Measurements from ENCODE around the gene ARHGAP6.

Gene ARHGAP6

GRCh38 chrX:11666952-11667685 is 1.4 kb upstream of the ARHGAP6 start:
- ATAC-seq (replicated peaks) (no peak), DNase-seq (no peak)
- peaks cover 0 to 1% of the 10 kb centered on the region in 2 donors for H3K4me1 Mint-ChIP-seq (ENCODE audit: low read depth in 2 of 2)
- no peak overlapping the region for H3K27ac Mint-ChIP-seq
- no peaks in the 10 kb centered on the region for H3K9me3 Mint-ChIP-seq
- peaks cover 29 to 56% of the 10 kb centered on the region in 2 donors for H3K27me3 Mint-ChIP-seq
- no peak overlapping the region for H3K4me3 Mint-ChIP-seq
- H3K36me3 Mint-ChIP-seq (ENCODE audit: insufficient read depth): no peaks in the 10 kb centered on the region

GRCh38 chrX:11666164-11666563 is 444 bp upstream of the ARHGAP6 start:
- Mint-ChIP-seq H3K4me1 (ENCODE audit: low read depth in 2 of 2) (peaks cover 0 to 1% of the 10 kb centered on the region in 2 donors), H3K4me3 (peak overlapping the region in 1 of 2 donors; percentile 35), H3K36me3 (ENCODE audit: insufficient read depth) (no peaks in the 10 kb centered on the region), H3K9me3 (no peaks in the 10 kb centered on the region), H3K27me3 (peaks cover 25 to 63% of the 10 kb centered on the region in 2 donors), H3K27ac (no peak overlapping the region)
- ATAC-seq (replicated peaks) (no peak), DNase-seq (no peak)

- ATAC-seq (replicated peaks): no peak
- Mint-ChIP-seq H3K4me1 (ENCODE audit: low read depth in 2 of 2) (peaks cover 0 to 1% of the 10 kb centered on the region in 2 donors), H3K9me3 (no peaks in the 10 kb centered on the region), H3K27me3 (peaks cover 29 to 76% of the 10 kb centered on the region in 2 donors), H3K36me3 (ENCODE audit: insufficient read depth) (no peaks in the 10 kb centered on the region), H3K27ac (no peak overlapping the region), H3K4me3 (peak overlapping the region in 1 of 2 donors; percentile 27)
- no peak for DNase-seq
These were observed 1.2 kb downstream of the ARHGAP6 start for GRCh38 chrX:11664211-11665167.

- peak overlapping the region in 1 of 2 donors; percentile 27 for H3K4me3 Mint-ChIP-seq
- no peaks in the 10 kb centered on the region for H3K36me3 Mint-ChIP-seq (ENCODE audit: insufficient read depth)
- ATAC-seq (replicated peaks): no peak
- peaks cover 30 to 71% of the 10 kb centered on the region in 2 donors for H3K27me3 Mint-ChIP-seq
- H3K4me1 Mint-ChIP-seq (ENCODE audit: low read depth in 2 of 2): peaks cover 0 to 1% of the 10 kb centered on the region in 2 donors
- DNase-seq: no peak
- no peaks in the 10 kb centered on the region for H3K9me3 Mint-ChIP-seq
- H3K27ac Mint-ChIP-seq: no peak overlapping the region
These were observed 1.9 kb downstream of the ARHGAP6 start for GRCh38 chrX:11663875-11664210.

DNA sequence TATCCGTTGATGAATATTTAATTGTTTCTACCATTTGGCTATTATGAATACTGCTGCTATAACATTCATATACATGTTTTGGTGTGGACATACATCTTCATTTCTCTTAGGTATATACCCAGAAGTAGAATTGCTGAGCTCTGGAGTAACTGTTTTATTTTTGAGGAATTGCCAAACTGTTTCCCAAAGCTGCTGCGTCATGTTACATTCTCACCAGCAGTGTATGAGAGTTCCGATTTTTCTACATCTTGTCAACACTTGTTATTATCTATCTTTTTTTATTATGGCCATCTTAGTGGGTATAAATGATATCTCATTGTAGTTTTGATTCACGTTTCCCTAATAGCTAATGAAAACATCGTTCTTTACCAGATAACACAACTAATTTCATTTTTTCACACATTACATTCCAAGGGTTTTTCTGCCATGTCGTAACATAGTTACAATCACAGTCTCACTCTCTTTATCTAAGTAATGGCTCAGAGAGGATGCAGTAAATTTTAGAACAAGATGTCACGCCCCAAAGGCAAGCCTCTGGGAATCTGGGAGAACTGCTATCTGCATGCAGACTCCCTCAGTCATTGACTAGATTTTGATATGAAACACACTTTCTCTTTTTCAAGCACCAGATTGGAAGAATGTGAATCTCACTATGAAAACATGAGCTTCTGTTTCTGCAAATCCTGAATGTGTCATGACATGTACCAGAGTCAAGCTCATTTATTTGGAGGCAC is 10.3 kb downstream of the ARHGAP6 start:
- ATAC-seq (replicated peaks) (no peak), DNase-seq (no peak)
- H3K36me3 Mint-ChIP-seq (ENCODE audit: insufficient read depth): no peaks in the 10 kb centered on the region
- H3K27ac Mint-ChIP-seq: no peak overlapping the region
- H3K4me3 Mint-ChIP-seq: no peak overlapping the region
- H3K4me1 Mint-ChIP-seq (ENCODE audit: low read depth in 2 of 2): no peaks in the 10 kb centered on the region
- peaks cover 26 to 32% of the 10 kb centered on the region in 2 donors for H3K27me3 Mint-ChIP-seq
- H3K9me3 Mint-ChIP-seq: no peaks in the 10 kb centered on the region

DNA sequence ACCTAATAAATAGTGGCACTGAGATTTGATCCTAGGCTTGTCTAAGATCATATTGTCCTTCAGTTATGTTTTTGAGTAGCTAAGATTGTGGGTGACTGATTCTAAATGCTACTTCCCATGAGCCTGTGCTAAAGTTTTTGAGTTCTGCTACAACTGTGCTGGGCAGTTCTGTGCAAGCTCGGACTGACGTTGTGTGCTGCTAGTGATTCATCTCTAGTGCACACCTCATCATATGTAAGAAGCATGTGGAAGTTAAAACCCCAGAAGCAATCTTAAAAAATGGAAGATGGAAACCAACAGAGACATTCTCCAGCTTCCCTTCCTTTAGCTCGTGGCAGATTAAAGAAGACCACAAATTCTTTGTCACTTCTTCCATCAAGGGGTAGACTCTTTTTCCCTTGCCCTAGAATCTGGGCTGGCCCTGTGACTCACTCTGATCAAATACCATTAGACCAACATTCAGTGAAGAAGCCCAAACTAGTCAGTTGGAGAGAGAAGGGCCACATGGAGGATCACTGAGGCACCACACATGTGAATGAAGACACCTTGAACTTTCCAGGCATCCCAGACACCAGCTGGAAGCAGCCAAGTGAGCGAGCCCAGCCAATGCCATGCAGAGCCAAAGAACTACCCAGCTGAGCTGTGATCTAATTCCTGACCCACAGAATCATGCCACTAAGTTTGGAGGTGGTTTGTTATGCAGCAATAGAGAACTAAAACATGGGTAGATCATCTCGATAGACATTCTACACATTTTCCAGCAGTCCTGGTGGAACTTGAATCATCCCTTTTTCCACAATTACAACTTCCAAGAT is 16.8 kb downstream of the ARHGAP6 start:
- Mint-ChIP-seq H3K27me3 (peaks cover 0 to under 1% of the 10 kb centered on the region in 2 donors), H3K4me1 (ENCODE audit: low read depth in 2 of 2) (no peaks in the 10 kb centered on the region), H3K36me3 (ENCODE audit: insufficient read depth) (no peaks in the 10 kb centered on the region), H3K27ac (no peak overlapping the region), H3K9me3 (no peaks in the 10 kb centered on the region), H3K4me3 (no peak overlapping the region)
- DNase-seq (no peak), ATAC-seq (replicated peaks) (no peak)

DNA sequence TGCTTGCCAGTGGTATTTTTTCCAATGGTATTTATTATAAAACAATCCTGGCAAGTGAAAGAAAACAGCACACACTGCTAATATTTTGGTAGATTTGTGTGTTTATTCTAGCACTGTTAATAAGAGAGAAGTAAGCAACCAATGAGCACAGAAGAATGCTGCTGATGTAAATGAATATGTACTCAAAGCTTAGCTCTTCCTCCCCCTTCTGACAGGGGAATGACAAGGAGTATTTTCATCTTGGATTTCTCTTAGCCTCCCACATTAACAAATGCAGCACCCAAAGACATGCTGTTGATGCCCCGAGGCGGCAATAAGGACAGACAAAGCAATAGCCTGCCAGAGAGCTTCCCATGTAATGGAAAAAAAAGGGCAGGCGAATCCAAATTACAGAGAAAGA is 18.6 kb downstream of the ARHGAP6 start:
- no peak for ATAC-seq (replicated peaks)

DNA sequence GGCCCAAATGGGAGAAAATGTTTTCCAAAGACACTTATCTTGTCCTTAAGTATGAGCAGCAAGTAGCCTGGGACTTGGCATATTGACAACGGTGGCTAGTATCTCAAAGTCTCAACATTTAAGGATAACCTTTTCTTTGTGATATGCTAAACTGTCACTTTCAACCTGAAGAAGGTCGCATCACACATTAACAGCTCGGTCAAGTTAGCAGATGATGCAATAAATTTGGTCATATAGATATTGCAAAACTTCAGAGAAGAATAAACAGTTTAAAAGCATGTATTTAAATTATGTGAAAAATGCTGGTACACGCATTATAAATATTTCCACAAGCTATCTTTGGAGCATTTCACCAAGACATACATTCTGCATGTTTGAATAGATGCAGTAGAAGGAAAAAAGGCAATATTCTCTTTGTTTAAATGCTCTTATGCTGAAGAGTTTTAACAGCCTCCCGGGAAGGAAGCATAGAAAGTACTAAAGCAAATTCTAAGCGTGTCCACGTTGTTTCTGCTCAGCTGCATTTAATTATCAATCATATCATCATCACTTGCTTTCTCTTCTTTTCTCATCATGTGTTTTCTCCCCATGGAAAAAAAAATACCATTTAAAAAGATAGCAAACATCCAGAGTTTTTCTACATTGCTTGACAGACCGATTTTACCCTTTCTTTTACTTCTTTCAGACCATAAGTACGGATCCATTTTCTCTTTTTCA is 24.2 kb downstream of the ARHGAP6 start:
- ATAC-seq (replicated peaks): no peak
- H3K36me3 Mint-ChIP-seq (ENCODE audit: insufficient read depth): no peaks in the 10 kb centered on the region
- H3K4me3 Mint-ChIP-seq: no peak overlapping the region
- peaks cover 0 to 5% of the 10 kb centered on the region in 2 donors for H3K27me3 Mint-ChIP-seq
- H3K9me3 Mint-ChIP-seq: no peaks in the 10 kb centered on the region
- DNase-seq: no peak
- no peak overlapping the region for H3K27ac Mint-ChIP-seq
- H3K4me1 Mint-ChIP-seq (ENCODE audit: low read depth in 2 of 2): no peaks in the 10 kb centered on the region

More for the DNA sequence above, 18.6 kb downstream of the ARHGAP6 start:
- Mint-ChIP-seq H3K4me1 (ENCODE audit: low read depth in 2 of 2) (no peaks in the 10 kb centered on the region), H3K36me3 (ENCODE audit: insufficient read depth) (no peaks in the 10 kb centered on the region), H3K9me3 (no peaks in the 10 kb centered on the region), H3K4me3 (no peak overlapping the region), H3K27me3 (peaks cover 0 to 5% of the 10 kb centered on the region in 2 donors), H3K27ac (no peak overlapping the region)
- DNase-seq: no peak

DNA sequence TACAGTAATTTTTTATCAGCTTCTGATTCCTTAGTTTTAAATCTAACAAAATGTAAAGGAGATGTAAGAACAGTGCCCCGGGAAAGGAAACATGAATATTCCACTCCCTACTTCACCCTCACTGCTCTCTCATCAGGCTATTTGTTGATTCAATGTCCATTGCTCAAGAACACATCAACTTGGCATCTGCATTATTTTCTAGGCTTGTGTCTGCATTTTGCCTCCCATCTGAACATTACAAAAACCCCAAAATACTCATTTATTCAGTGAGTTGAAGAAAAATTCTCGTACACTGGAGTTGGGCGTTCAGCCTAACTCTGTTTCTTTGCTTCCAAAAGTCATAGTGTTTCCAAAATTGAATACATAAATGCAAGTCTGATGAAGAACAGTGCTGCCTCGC is 25.6 kb downstream of the ARHGAP6 start:
- Mint-ChIP-seq H3K36me3 (ENCODE audit: insufficient read depth) (no peaks in the 10 kb centered on the region), H3K4me1 (ENCODE audit: low read depth in 2 of 2) (no peaks in the 10 kb centered on the region), H3K27ac (no peak overlapping the region), H3K27me3 (peaks cover 0 to 5% of the 10 kb centered on the region in 2 donors), H3K4me3 (no peak overlapping the region), H3K9me3 (no peaks in the 10 kb centered on the region)
- ATAC-seq (replicated peaks) (no peak), DNase-seq (no peak)

DNA sequence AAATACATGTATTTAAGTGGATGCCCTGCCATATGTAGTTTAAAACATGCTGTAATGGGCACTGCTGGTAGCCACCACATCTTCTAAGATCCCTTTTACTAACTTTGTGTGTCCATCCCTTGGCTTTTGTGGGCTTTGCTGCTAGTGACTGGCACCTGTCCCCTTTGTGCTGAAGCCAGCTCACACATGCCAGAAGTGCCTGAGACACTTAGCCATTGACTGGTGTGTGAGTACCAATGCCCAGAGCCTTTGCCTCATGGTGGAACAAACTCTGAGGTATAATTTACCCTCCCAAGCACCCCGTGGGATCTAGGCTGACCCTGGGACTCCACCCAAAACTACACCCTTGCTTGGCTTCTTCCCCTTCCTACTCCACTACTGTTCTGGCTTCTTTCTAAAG is 33.0 kb downstream of the ARHGAP6 start:
- no peaks in the 10 kb centered on the region for H3K36me3 Mint-ChIP-seq (ENCODE audit: insufficient read depth)
- H3K4me3 Mint-ChIP-seq: no peak overlapping the region
- no peaks in the 10 kb centered on the region for H3K9me3 Mint-ChIP-seq
- ATAC-seq (replicated peaks) (no peak), DNase-seq (no peak)
- no peaks in the 10 kb centered on the region for H3K4me1 Mint-ChIP-seq (ENCODE audit: low read depth in 2 of 2)
- H3K27ac Mint-ChIP-seq: no peak overlapping the region
- peaks cover 12 to 16% of the 10 kb centered on the region in 2 donors for H3K27me3 Mint-ChIP-seq

DNA sequence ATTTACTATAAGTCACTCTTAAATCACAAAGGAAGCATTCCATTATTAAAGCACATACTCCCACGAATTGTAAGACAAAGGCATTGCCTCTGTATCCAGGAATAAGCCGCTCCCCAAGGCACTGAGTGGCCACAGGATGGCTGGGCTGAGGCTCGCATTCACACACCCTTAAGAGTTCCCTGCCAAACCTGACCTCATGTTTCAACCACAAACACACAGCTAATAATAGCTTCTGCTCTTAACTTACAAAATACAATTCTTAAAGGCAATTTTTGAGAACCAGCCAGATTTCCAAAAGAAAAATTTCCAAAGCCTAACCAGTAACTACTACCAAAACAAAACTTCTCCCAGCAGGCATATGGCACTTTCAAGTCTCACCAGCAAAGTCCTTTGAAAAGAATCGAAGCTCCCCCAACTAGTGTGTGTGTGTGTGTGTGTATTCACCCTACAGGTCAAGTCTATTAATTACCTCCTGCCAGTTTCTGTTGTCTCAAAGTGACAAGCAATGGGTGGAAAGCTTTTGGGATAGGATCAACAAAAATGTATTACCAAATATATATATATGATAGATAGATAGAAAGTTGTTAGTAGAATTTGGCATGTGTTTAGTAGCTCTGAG is 36.0 kb downstream of the ARHGAP6 start:
- no peaks in the 10 kb centered on the region for H3K36me3 Mint-ChIP-seq (ENCODE audit: insufficient read depth)
- ATAC-seq (replicated peaks) (no peak), DNase-seq (no peak)
- H3K27ac Mint-ChIP-seq: no peak overlapping the region
- peaks cover 12 to 16% of the 10 kb centered on the region in 2 donors for H3K27me3 Mint-ChIP-seq
- no peaks in the 10 kb centered on the region for H3K9me3 Mint-ChIP-seq
- no peaks in the 10 kb centered on the region for H3K4me1 Mint-ChIP-seq (ENCODE audit: low read depth in 2 of 2)
- no peak overlapping the region for H3K4me3 Mint-ChIP-seq

DNA sequence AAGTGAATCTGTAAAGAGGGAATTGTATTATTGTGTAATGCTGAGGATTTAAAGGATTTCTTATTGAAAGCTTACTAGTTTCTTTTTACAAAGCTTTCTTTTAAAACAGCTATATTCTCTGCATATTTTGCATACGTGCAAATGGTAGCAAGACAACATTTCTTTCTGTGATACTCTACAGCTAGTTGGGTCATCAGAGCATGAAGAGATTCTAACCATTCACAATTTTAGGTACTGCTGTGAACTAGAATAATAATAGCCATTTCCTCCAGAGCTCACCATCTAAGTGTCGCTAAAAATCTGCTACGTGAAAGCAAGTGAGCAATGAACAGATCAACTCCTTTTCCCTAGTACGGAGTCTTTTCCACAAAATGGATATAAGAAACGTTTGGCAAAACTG is 37.3 kb downstream of the ARHGAP6 start:
- H3K4me1 Mint-ChIP-seq (ENCODE audit: low read depth in 2 of 2): no peaks in the 10 kb centered on the region
- peaks cover 9 to 14% of the 10 kb centered on the region in 2 donors for H3K27me3 Mint-ChIP-seq
- no peak overlapping the region for H3K27ac Mint-ChIP-seq
- no peak for DNase-seq
- H3K9me3 Mint-ChIP-seq: no peaks in the 10 kb centered on the region
- no peaks in the 10 kb centered on the region for H3K36me3 Mint-ChIP-seq (ENCODE audit: insufficient read depth)
- H3K4me3 Mint-ChIP-seq: no peak overlapping the region
- ATAC-seq (replicated peaks): no peak

All from effector memory CD8-positive, alpha-beta T cell (primary cell).